HepG2 (cell line): ENCODE data around the gene CD2AP. TPM values are rescaled to one million over a fixed set of nuclear protein-coding genes. Genes with fewer than 3 reads are reported as not detected.

Experiments used
- ATAC-seq: fragments of 200-7000 bp; cut with Tn5 transposase; 3 replicates; pipeline ENCODE4 v1.9.1; 2020; ENCODE audit warnings: mild to moderate bottlenecking, moderate library complexity
- BruUV-seq: library from RNA; stranded (reverse); fragments of 400-500 nt; replicated peaks from 2 replicates; lab custom pipeline; 2021; lab: Mats Ljungman, UMichigan
- CTCF ChIA-PET: fragments of 300-600 bp; formaldehyde crosslinking; extraction: SDS; loops from one replicate; lab custom pipeline; 2021; ENCODE audit warnings: low total read pairs, inconsistent platforms, low intra/inter-chr PET ratio; lab: Yijun Ruan, JAX
- POLR2A ChIA-PET: fragments of 350-600 bp; sonication (Branson Sonifier 250); formaldehyde crosslinking; loops from one replicate; lab custom pipeline; 2020; ENCODE audit warnings: antibody characterized with exemption, inconsistent platforms; lab: Yijun Ruan, JAX
- DNase-seq: peaks from one replicate; pipeline ENCODE4 v3.0.0-alpha.2; 2015; ENCODE audit warnings: low spot score
- FAIRE-seq: peaks from 3 replicates; lab custom pipeline; 2011; peaks lifted over from hg19 to GRCh38; lab: Jason Lieb, UNC
- H2AFZ ChIP-seq: one replicate; pipeline ENCODE4 v1.6.1; 2011; ENCODE audit warnings: low read length, inconsistent platforms
- H3K27ac ChIP-seq: fragments of 300-600 bp; 3 replicates; pipeline ENCODE4 v1.8.0; 2011; ENCODE audit warnings: mixed run types, mild to moderate bottlenecking, mixed read lengths, low read length, inconsistent platforms; ENCODE audit not compliant: insufficient read depth; ENCODE audit errors: extremely low read length
- H3K27me3 ChIP-seq, 2 experiments: fragments of 200-600 bp in 1 of 2; 2 replicates in 1 of 2; 3 replicates in 1 of 2; pipeline versions ENCODE4 v1.6.0 to v1.8.0; 2011; ENCODE audit warnings: low read length in 2 of 2, mild to moderate bottlenecking in 2 of 2, moderate library complexity in 2 of 2, inconsistent platforms in 1 of 2; ENCODE audit not compliant: insufficient read depth in 2 of 2, control insufficient read depth in 1 of 2
- H3K36me3 ChIP-seq, 2 experiments: fragments of 200-600 bp in 1 of 2; replicated peaks in 1 of 2; 2 replicates in 1 of 2; 3 replicates in 1 of 2; pipeline versions ENCODE4 v1.5.1 to v1.8.0; 2011; ENCODE audit warnings: low read length in 2 of 2, inconsistent platforms in 1 of 2; ENCODE audit not compliant: insufficient read depth in 2 of 2, control insufficient read depth in 1 of 2
- H3K4me1 ChIP-seq: 2 replicates; pipeline ENCODE4 v1.5.1; 2012; ENCODE audit warnings: low read length, inconsistent platforms; ENCODE audit not compliant: insufficient read depth
- H3K4me2 ChIP-seq: 2 replicates; pipeline ENCODE4 v1.6.0; 2011; ENCODE audit warnings: low read depth, low read length, inconsistent platforms
- H3K4me3 ChIP-seq, 3 experiments: fragments of 200-600 bp in 1 of 3; sonication (generic), shearing (Covaris generic) in 1 of 3; replicated peaks in 1 of 3; 2 replicates each; pipeline ENCODE4 v1.5.1; 2011 to 2016; ENCODE audit warnings: low read length in 3 of 3, inconsistent platforms in 2 of 3, low read depth in 2 of 3, mild to moderate bottlenecking in 2 of 3, control low read depth in 1 of 3, mixed read lengths in 1 of 3; ENCODE audit not compliant: insufficient read depth in 1 of 3
- H3K79me2 ChIP-seq: one replicate; pipeline ENCODE4 v1.6.1; 2011; ENCODE audit warnings: low read length, inconsistent platforms; ENCODE audit not compliant: insufficient read depth
- H3K9ac ChIP-seq: 2 replicates; pipeline ENCODE4 v1.6.0; 2011; ENCODE audit warnings: mild to moderate bottlenecking, low read depth, low read length, inconsistent platforms; ENCODE audit not compliant: insufficient read depth
- H3K9me3 ChIP-seq: 2 replicates; pipeline ENCODE4 v1.5.1; 2012; ENCODE audit warnings: mild to moderate bottlenecking, low read length
- H4K20me1 ChIP-seq: 2 replicates; pipeline ENCODE4 v1.6.0; 2011; ENCODE audit warnings: inconsistent platforms, mild to moderate bottlenecking, low read length, moderate library complexity; ENCODE audit not compliant: insufficient read depth
- ATAD3A ChIP-seq: sonication (generic); formaldehyde crosslinking; IDR thresholded peaks from 2 replicates; pipeline ENCODE4 v1.4.0; 2020; ENCODE audit warnings: missing genetic modification reagents
- BCL6 ChIP-seq: IDR thresholded peaks from 2 replicates; pipeline ENCODE4 v1.6.1; 2016; ENCODE audit warnings: missing genetic modification reagents, missing compliant biosample characterization
- CCAR2 ChIP-seq: fragments of 200-400 bp; formaldehyde crosslinking; optimal IDR thresholded peaks from 2 replicates; pipeline ENCODE3; 2018; ENCODE audit warnings: low read depth, mild to moderate bottlenecking, low read length, moderate library complexity
- GLI4 ChIP-seq: sonication (generic); formaldehyde crosslinking; IDR thresholded peaks from 2 replicates; pipeline ENCODE4 v1.5.1; 2020; ENCODE audit warnings: missing genetic modification reagents, mild to moderate bottlenecking, moderate library complexity, borderline replicate concordance
- JDP2 ChIP-seq: sonication (generic); formaldehyde crosslinking; IDR thresholded peaks from 2 replicates; pipeline ENCODE4 v1.8.1; 2022; ENCODE audit warnings: missing genetic modification reagents, borderline replicate concordance
- MTA3 ChIP-seq: sonication (generic); formaldehyde crosslinking; IDR thresholded peaks from 2 replicates; pipeline ENCODE4 v1.4.0; 2020; ENCODE audit warnings: missing genetic modification reagents
- NFYC ChIP-seq: IDR thresholded peaks from 2 replicates; pipeline ENCODE4 v1.6.1; 2016; ENCODE audit warnings: missing genetic modification reagents, missing compliant biosample characterization
- RAD51 ChIP-seq: fragments of 450-650 bp; IDR thresholded peaks from 2 replicates; pipeline ENCODE4 v1.6.1; 2016; ENCODE audit warnings: borderline replicate concordance
- ZC3H4 ChIP-seq: sonication (generic); formaldehyde crosslinking; IDR thresholded peaks from 2 replicates; pipeline ENCODE4 v1.4.0; 2020; ENCODE audit warnings: missing genetic modification reagents, borderline replicate concordance
- ZFP36 ChIP-seq: fragments of 150-350 bp; IDR thresholded peaks from 2 replicates; pipeline ENCODE4 v1.6.1; 2018; ENCODE audit warnings: borderline replicate concordance, low read length, low read depth; ENCODE audit not compliant: partially characterized antibody
- ZMYM2 ChIP-seq: sonication (generic); formaldehyde crosslinking; IDR thresholded peaks from 2 replicates; pipeline ENCODE4 v1.8.0; 2022; ENCODE audit warnings: mild to moderate bottlenecking, missing genetic modification reagents
- ZNF256 ChIP-seq: sonication (generic); formaldehyde crosslinking; conservative IDR thresholded peaks from 2 replicates; pipeline ENCODE4 v1.4.0; 2020; ENCODE audit warnings: missing genetic modification reagents
- ZNF674 ChIP-seq: sonication (generic); formaldehyde crosslinking; IDR thresholded peaks from 2 replicates; pipeline ENCODE4 v1.5.0; 2020; ENCODE audit warnings: low read depth, mild to moderate bottlenecking, missing genetic modification reagents
- ZNF850 ChIP-seq: sonication (generic); formaldehyde crosslinking; conservative IDR thresholded peaks from 2 replicates; pipeline ENCODE4 v1.9.0; 2021; ENCODE audit warnings: mild to moderate bottlenecking, missing genetic modification reagents
- ZSCAN20 ChIP-seq: sonication (generic); formaldehyde crosslinking; IDR thresholded peaks from 2 replicates; pipeline ENCODE4 v1.4.0; 2020; ENCODE audit warnings: missing genetic modification reagents, mild to moderate bottlenecking, borderline replicate concordance
- ZSCAN25 ChIP-seq: sonication (generic); formaldehyde crosslinking; IDR thresholded peaks from 2 replicates; pipeline ENCODE4 v1.8.0; 2022; ENCODE audit warnings: mild to moderate bottlenecking, missing genetic modification reagents
- in situ Hi-C: cut with HindIII; loops from 2 replicates; pipeline ENCODE4 v1.10.0; 2017; ENCODE audit warnings: low pct_unique_long_range_greater_than_20kb; ENCODE audit not compliant: extremely low pct_ligation_motif_present
- intact Hi-C: fragments of 100-400 bp; cut with micrococcal nuclease; formaldehyde crosslinking; loops from one replicate; pipeline ENCODE4 v1.10.0; 2022; ENCODE audit not compliant: unreplicated experiment
- polyA plus RNA-seq, 8 experiments: library from polyadenylated mRNA; depleted of rRNA in 3 of 8; stranded (reverse) in 7 of 8; unstranded in 1 of 8; fragments of >200 nt; fragmentation: Illumina TruSeq in 4 of 8; extraction: Trizol in 4 of 8; gene quantifications; 2 replicates each; pipeline versions ENCODE4 v1.2.1 to v1.2.3, GENCODE V29; 2011 to 2016; ENCODE audit warnings: low read depth in 4 of 8, missing spikeins in 1 of 8, mixed read lengths in 1 of 8; ENCODE audit not compliant: insufficient read depth in 1 of 8
- total RNA-seq, 5 experiments: library from RNA; depleted of rRNA; stranded (reverse); fragments of >200 nt; fragmentation: Illumina TruSeq; extraction: Trizol; gene quantifications; 2 replicates each; pipeline ENCODE4 v1.2.3, GENCODE V29; 2016; ENCODE audit warnings: low read depth in 1 of 5
- TF ChIP-seq, protein P1 (sequence below): sonication (generic); formaldehyde crosslinking; IDR thresholded peaks from 2 replicates; pipeline ENCODE4 v1.5.1; 2020; ENCODE audit warnings: missing genetic modification reagents, mild to moderate bottlenecking, borderline replicate concordance

The CD2AP gene
- total and polyA plus RNA-seq, 2 of the 13 experiments (the other 11 are each of a cell fraction or from before 2014, with no cell fraction given), result 8.6 to 31.9 TPM

DNA sequence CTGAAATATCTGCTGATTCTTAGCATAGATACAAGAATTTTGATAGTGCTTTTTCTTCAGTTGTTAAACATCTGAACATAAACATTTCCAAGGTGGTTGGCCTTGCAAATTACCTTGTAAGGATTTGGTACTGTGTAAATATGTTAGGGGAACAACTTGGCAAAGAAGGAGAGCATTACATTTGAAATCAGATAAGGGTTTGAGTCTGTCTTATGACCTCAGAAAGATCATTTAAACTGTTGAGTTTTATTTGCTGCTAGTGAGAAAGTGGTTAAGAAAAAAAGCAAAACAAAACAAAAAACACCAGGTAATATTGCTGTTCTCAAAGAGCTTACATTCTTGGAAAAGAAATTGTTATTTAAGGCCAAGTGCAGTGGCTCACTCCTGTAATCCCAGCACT lies 56.5 kb downstream of the CD2AP start:
- H3K27ac ChIP-seq, result no peak overlapping the region
- POLR2A ChIA-PET, result no interaction called here
- no peak for FAIRE-seq

More for the DNA sequence above, 56.5 kb downstream of the CD2AP start:
- intact Hi-C loops (no loop called here), in situ Hi-C loops (no loop called here)
- DNase-seq (no peak), ATAC-seq (no peak)
- Histone ChIP-seq H4K20me1 (no peaks in the 10 kb centered on the region), H3K9me3 (no peaks in the 10 kb centered on the region), H3K27me3 (no peaks in the 10 kb centered on the region), H2AFZ (no peak overlapping the region), H3K9ac (no peak overlapping the region), H3K4me2 (no peak overlapping the region), H3K36me3 (peaks cover 4 to 34% of the 10 kb centered on the region in 2 experiments; a peak in 4 of 5 replicates), H3K79me2 (peaks cover 15% of the 10 kb centered on the region), H3K4me1 (peaks cover 18% of the 10 kb centered on the region; the same call in 1 of the 2 replicates), H3K4me3 (no peak overlapping the region)
- BruUV-seq, result no TSS peak
- CTCF ChIA-PET, result no interaction called here
- TF ChIP-seq RAD51, result no peak
- TF ChIP-seq JDP2 (CRISPR knock-in tag), result no peak
- TF ChIP-seq ZFP36, result no peak
- TF ChIP-seq BCL6 (CRISPR knock-in tag), result no peak
- TF ChIP-seq ZNF850, result no peak
- TF ChIP-seq ZNF256 (CRISPR knock-in tag), result no peak
- no peak for TF ChIP-seq NFYC (CRISPR knock-in tag)
- no peak for TF ChIP-seq MTA3 (CRISPR knock-in tag)
- no peak for TF ChIP-seq ZC3H4 (CRISPR knock-in tag)
- TF ChIP-seq, protein P1, sequence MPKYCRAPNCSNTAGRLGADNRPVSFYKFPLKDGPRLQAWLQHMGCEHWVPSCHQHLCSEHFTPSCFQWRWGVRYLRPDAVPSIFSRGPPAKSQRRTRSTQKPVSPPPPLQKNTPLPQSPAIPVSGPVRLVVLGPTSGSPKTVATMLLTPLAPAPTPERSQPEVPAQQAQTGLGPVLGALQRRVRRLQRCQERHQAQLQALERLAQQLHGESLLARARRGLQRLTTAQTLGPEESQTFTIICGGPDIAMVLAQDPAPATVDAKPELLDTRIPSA, result no peak
- no peak for TF ChIP-seq ZSCAN25 (CRISPR knock-in tag)
- no peak for TF ChIP-seq GLI4 (CRISPR knock-in tag)
- TF ChIP-seq ZNF674 (CRISPR knock-in tag), result no peak
- TF ChIP-seq ATAD3A (CRISPR knock-in tag), result no peak
- TF ChIP-seq CCAR2, result no peak
- no peak for TF ChIP-seq ZMYM2 (CRISPR knock-in tag)
- no peak for TF ChIP-seq ZSCAN20
